ENCODE data around the gene PLCB1. TPM values are rescaled to one million over a fixed set of nuclear protein-coding genes. Genes with fewer than 3 reads are reported as not detected.
"Not testable (repeated sequence)": the region's sequence is repeated elsewhere in the genome, so short reads cannot be mapped to it uniquely, and the experiment has no call there.

Gene PLCB1
- total RNA-seq = 14.6 TPM

- Histone ChIP-seq H3K27me3 (ENCODE audit: insufficient read depth, low read length) (peaks cover 4% of the 10 kb centered on the region), H3K4me1 (ENCODE audit: insufficient read depth, low read length) (peaks cover 22% of the 10 kb centered on the region), H3K4me3 (ENCODE audit: low read length) (peak within 1 kb of the TSS; percentile 48), H3K9me3 (ENCODE audit: low read depth, low read length) (no peaks in the 10 kb centered on the region)
Measured at GRCh38 chr20:8131598-8132483, at the start of gene PLCB1. Gene PLCB1 (plus strand): TSS chr20:8132266. CDS start chr20:8132652, 386 bp downstream.

DNA sequence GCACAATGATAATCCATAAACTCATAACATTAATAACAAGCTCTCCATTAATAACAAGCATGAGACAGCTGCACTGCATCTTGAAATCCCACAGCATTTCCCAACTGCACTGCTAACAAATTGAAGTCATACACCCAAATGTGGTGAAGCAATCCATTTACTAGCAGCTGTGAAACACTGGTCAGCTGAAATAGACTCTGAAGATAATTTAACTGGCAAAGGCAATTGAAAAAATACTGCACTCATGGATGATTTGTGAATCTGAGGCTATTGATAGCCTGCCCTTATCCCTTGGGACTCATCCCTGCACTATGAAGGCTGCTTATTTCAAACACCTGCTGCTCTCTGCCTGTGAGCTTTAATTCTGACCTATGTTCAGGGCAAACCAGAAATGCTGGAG, 49.1 kb upstream of the PLCB1 start:
- no peak overlapping the region for H3K4me3 ChIP-seq (ENCODE audit: low read length)
- H3K4me1 ChIP-seq (ENCODE audit: insufficient read depth, low read length) = no peaks in the 10 kb centered on the region
- no peaks in the 10 kb centered on the region for H3K27me3 ChIP-seq (ENCODE audit: insufficient read depth, low read length)
- H3K9me3 ChIP-seq (ENCODE audit: low read depth, low read length) = no peaks in the 10 kb centered on the region

GRCh38 chr20:8089668-8090067, 42.4 kb upstream of the PLCB1 start:
- Histone ChIP-seq H3K9me3 (ENCODE audit: low read depth, low read length) (no peaks in the 10 kb centered on the region), H3K27me3 (ENCODE audit: insufficient read depth, low read length) (peaks cover 5% of the 10 kb centered on the region), H3K4me3 (ENCODE audit: low read length) (no peak overlapping the region), H3K4me1 (ENCODE audit: insufficient read depth, low read length) (peaks cover 4% of the 10 kb centered on the region)

- no peaks in the 10 kb centered on the region for H3K9me3 ChIP-seq (ENCODE audit: low read depth, low read length)
- no peak overlapping the region for H3K4me3 ChIP-seq (ENCODE audit: low read length)
- H3K27me3 ChIP-seq (ENCODE audit: insufficient read depth, low read length) = peaks cover 5% of the 10 kb centered on the region
- peaks cover 5% of the 10 kb centered on the region for H3K4me1 ChIP-seq (ENCODE audit: insufficient read depth, low read length)
Measured at GRCh38 chr20:8094415-8094818, 37.6 kb upstream of the PLCB1 start.

GRCh38 chr20:8094850-8095249, 37.2 kb upstream of the PLCB1 start:
- H3K4me1 ChIP-seq (ENCODE audit: insufficient read depth, low read length) = peaks cover 5% of the 10 kb centered on the region
- peaks cover 1% of the 10 kb centered on the region for H3K27me3 ChIP-seq (ENCODE audit: insufficient read depth, low read length)
- no peak overlapping the region for H3K4me3 ChIP-seq (ENCODE audit: low read length)
- no peaks in the 10 kb centered on the region for H3K9me3 ChIP-seq (ENCODE audit: low read depth, low read length)

DNA sequence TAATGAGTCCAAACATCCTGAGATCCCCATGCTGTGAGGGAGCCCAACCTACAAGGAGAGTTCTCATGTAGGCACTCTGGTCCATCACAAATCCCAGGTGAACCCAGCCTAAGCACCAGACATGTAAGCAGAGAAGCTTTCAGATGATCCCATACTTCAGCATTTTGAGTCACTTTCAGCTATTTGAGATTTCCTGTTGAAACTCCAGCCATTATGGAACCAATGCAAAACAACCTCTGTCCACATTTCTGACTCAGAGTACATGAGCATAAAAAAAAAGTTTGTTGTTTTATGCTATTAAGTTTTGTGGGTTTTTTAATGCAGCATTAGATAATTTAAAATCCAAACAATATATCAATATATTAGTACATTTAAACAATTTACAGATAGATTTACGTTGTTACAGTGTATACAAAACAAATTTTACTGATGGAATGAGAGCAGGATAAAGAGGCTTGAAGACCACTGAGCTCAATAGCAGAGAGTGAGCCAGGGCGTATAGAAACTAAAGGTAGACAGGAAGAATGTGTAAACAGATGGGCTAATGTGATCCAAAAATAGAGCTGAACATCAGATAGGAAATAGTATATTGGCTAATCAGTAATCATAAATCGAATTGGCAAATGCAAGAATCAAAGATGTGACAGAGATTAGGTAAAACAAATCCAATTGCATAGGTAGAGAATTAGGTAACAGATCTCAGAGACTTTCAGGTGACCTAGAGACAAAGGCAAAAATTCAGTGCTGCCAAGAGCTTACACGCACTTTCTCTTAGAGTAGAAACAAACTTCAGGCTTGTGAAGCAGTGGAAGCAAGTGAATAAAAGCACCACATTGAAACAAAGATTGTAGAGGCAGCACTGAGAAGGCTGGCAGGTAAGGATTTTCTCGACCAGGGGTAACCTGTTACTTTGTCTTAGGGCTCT, 36.2 kb upstream of the PLCB1 start:
- no peaks in the 10 kb centered on the region for H3K9me3 ChIP-seq (ENCODE audit: low read depth, low read length)
- no peak overlapping the region for H3K4me3 ChIP-seq (ENCODE audit: low read length)

GRCh38 chr20:8097307-8097706, 34.8 kb upstream of the PLCB1 start:
- H3K4me1 ChIP-seq (ENCODE audit: insufficient read depth, low read length) = peaks cover 5% of the 10 kb centered on the region
- H3K4me3 ChIP-seq (ENCODE audit: low read length) = no peak overlapping the region
- no peaks in the 10 kb centered on the region for H3K27me3 ChIP-seq (ENCODE audit: insufficient read depth, low read length)
- H3K9me3 ChIP-seq (ENCODE audit: low read depth, low read length) = no peaks in the 10 kb centered on the region

More for the DNA sequence above, 36.2 kb upstream of the PLCB1 start:
- peaks cover 5% of the 10 kb centered on the region for H3K4me1 ChIP-seq (ENCODE audit: insufficient read depth, low read length)
- no peaks in the 10 kb centered on the region for H3K27me3 ChIP-seq (ENCODE audit: insufficient read depth, low read length)

- Histone ChIP-seq H3K9me3 (ENCODE audit: low read depth, low read length) (peaks cover 4% of the 10 kb centered on the region), H3K4me3 (ENCODE audit: low read length) (no peak overlapping the region), H3K27me3 (ENCODE audit: insufficient read depth, low read length) (no peaks in the 10 kb centered on the region), H3K4me1 (ENCODE audit: insufficient read depth, low read length) (no peaks in the 10 kb centered on the region)
Measured at GRCh38 chr20:8104252-8104651, 27.8 kb upstream of the PLCB1 start.

DNA sequence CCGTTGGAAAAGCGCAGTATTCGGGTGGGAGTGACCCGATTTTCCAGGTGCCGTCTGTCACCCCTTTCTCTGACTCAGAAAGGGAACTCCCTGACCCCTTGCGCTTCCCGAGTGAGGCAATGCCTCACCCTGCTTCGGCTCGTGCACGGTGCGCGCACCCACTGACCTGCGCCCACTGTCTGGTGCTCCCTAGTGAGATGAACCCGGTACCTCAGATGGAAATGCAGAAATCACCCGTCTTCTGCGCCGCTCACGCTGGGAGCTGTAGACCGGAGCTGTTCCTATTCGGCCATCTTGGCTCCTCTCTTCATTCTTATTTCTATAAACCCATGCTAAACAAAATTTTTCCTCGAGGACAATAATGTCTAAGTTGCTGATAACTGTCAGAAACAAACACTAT, 17.5 kb upstream of the PLCB1 start:
- not testable (repeated sequence) for H3K4me1 ChIP-seq (ENCODE audit: insufficient read depth, low read length); H3K27me3 ChIP-seq (ENCODE audit: insufficient read depth, low read length); H3K9me3 ChIP-seq (ENCODE audit: low read depth, low read length); H3K4me3 ChIP-seq (ENCODE audit: low read length)

- no peak overlapping the region for H3K4me3 ChIP-seq (ENCODE audit: low read length)
- no peaks in the 10 kb centered on the region for H3K9me3 ChIP-seq (ENCODE audit: low read depth, low read length)
- H3K27me3 ChIP-seq (ENCODE audit: insufficient read depth, low read length) = no peaks in the 10 kb centered on the region
- H3K4me1 ChIP-seq (ENCODE audit: insufficient read depth, low read length) = no peaks in the 10 kb centered on the region
Measured at GRCh38 chr20:8115436-8115835, 16.6 kb upstream of the PLCB1 start.

GRCh38 chr20:8116067-8116811, 15.8 kb upstream of the PLCB1 start:
- Histone ChIP-seq H3K9me3 (ENCODE audit: low read depth, low read length) (no peaks in the 10 kb centered on the region), H3K4me3 (ENCODE audit: low read length) (no peak overlapping the region), H3K4me1 (ENCODE audit: insufficient read depth, low read length) (no peaks in the 10 kb centered on the region), H3K27me3 (ENCODE audit: insufficient read depth, low read length) (no peaks in the 10 kb centered on the region)

DNA sequence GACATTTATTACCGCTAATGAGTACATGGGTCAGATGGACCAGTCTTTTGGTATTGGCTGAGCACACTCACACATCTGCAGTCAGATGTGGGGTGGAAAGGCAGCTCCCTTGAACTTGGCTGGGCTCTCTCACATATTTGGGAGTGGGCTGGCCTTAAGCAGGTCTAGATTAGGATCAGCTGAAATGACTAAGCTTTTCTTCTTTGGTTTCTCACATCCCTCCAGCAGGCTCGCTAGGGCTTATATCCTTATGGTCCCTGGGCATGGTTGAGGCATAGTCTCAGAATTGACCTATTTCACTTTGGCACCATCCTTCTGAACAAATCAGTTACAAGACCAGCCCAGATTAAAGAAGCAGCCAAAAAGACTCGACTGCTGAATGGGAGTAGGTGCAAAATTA, 14.4 kb upstream of the PLCB1 start:
- no peak overlapping the region for H3K4me3 ChIP-seq (ENCODE audit: low read length)

DNA sequence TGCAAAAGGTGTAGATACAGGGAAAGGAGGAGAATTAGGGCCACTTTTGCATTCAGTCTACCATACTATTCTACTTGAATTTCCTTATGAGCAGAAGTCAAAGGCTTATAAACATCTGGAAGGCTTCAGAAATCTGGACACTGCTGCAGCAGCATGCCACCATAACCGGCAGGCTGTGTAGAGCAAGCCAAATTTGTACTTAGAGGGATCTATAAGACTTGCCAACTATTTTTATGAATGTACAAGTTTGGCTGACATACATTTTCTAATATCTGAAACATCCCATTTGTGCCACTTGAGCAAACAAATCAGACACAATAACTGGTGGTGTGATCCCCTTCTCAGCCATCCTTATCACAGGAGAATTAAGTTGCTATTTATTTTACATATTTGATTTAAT, 14.0 kb upstream of the PLCB1 start:
- H3K4me1 ChIP-seq (ENCODE audit: insufficient read depth, low read length) = no peaks in the 10 kb centered on the region
- no peak overlapping the region for H3K4me3 ChIP-seq (ENCODE audit: low read length)
- H3K9me3 ChIP-seq (ENCODE audit: low read depth, low read length) = no peaks in the 10 kb centered on the region
- H3K27me3 ChIP-seq (ENCODE audit: insufficient read depth, low read length) = no peaks in the 10 kb centered on the region

More for the DNA sequence above, 14.4 kb upstream of the PLCB1 start:
- H3K9me3 ChIP-seq (ENCODE audit: low read depth, low read length) = no peaks in the 10 kb centered on the region
- H3K4me1 ChIP-seq (ENCODE audit: insufficient read depth, low read length) = no peaks in the 10 kb centered on the region
- no peaks in the 10 kb centered on the region for H3K27me3 ChIP-seq (ENCODE audit: insufficient read depth, low read length)

DNA sequence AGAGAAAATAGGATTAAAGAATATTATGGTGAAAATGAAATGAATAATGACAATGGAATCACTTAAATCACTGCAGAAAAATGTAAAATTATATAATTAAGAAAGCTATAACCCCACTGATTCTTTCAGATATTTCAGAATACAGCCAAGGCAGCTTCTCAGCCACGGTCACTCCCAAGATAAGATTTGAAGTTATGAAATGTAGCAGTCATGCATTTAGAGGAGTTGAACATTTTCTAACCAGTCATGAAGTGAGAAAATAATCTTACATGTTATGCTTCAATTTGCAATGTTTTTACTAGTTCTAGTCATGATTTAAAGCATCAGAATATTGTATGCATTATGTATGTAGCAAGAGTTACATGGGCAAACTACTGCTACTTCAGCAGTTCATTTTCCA, 13.3 kb upstream of the PLCB1 start:
- H3K4me1 ChIP-seq (ENCODE audit: insufficient read depth, low read length) = no peaks in the 10 kb centered on the region
- no peaks in the 10 kb centered on the region for H3K27me3 ChIP-seq (ENCODE audit: insufficient read depth, low read length)

DNA sequence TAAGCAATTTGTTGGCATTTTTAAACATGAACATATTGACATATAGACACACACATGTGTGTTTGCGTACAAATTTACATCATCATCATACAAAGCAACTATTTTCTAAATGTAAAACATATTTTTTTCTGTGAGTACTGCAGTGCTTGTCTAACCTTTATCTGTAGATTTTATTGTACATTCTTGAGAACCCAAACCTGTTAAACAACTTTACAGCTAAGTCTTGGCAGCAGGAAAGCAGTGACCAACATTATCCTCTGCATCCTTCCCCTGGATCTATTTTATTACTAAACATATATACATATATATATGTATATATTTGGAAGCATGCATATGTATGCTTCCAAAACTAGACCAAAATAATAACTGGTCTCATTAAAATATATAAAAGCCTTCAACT, 10.4 kb upstream of the PLCB1 start:
- H3K4me1 ChIP-seq (ENCODE audit: insufficient read depth, low read length) = no peaks in the 10 kb centered on the region
- no peaks in the 10 kb centered on the region for H3K9me3 ChIP-seq (ENCODE audit: low read depth, low read length)
- no peaks in the 10 kb centered on the region for H3K27me3 ChIP-seq (ENCODE audit: insufficient read depth, low read length)
- H3K4me3 ChIP-seq (ENCODE audit: low read length) = no peak overlapping the region

More for the DNA sequence above, 13.3 kb upstream of the PLCB1 start:
- Histone ChIP-seq H3K9me3 (ENCODE audit: low read depth, low read length) (no peaks in the 10 kb centered on the region), H3K4me3 (ENCODE audit: low read length) (no peak overlapping the region)

All from mononuclear cell (primary cell).